Type B pancreatic cell (in vitro differentiated cells): ENCODE results near the gene GBF1. TPM values are rescaled to one million over a fixed set of nuclear protein-coding genes. Genes with fewer than 3 reads are reported as not detected.
A peak's percentile ranks its signal among the peaks of the same experiment; 100 is the strongest.

Experiments
- DNase-seq: peaks from one replicate; pipeline ENCODE4 v3.0.0; 2021; ENCODE audit warnings: mixed read lengths; ENCODE audit not compliant: unreplicated experiment; ENCODE audit errors: extremely low spot score
- H3K27ac Mint-ChIP-seq: 2 replicates; pipeline ENCODE4 v1.8.0; 2021; ENCODE audit warnings: mild to moderate bottlenecking, mixed read lengths
- H3K27me3 Mint-ChIP-seq: 2 replicates; pipeline ENCODE4 v1.8.0; 2021; ENCODE audit warnings: mixed read lengths
- H3K36me3 Mint-ChIP-seq: 2 replicates; pipeline ENCODE4 v1.8.0; 2021; ENCODE audit warnings: mixed read lengths
- H3K4me1 Mint-ChIP-seq: one replicate; pipeline ENCODE4 v1.8.0; 2021; ENCODE audit warnings: mixed read lengths; ENCODE audit not compliant: unreplicated experiment
- H3K4me3 Mint-ChIP-seq: 2 replicates; pipeline ENCODE4 v1.8.0; 2021; ENCODE audit warnings: mild to moderate bottlenecking, mixed read lengths
- H3K9me3 Mint-ChIP-seq: 2 replicates; pipeline ENCODE4 v1.8.0; 2021; ENCODE audit warnings: mixed read lengths
- total RNA-seq: library from RNA; stranded (reverse); gene quantifications from 2 replicates; pipeline ENCODE4 v1.2.1, GENCODE V29; 2021; ENCODE audit warnings: low replicate concordance
- TF ChIP-seq, protein P1 (sequence below): fragments of 200-600 bp; sonication (generic); conservative IDR thresholded peaks from 2 replicates; pipeline ENCODE4 v1.5.0; 2021; ENCODE audit warnings: antibody characterized with exemption, mild to moderate bottlenecking

GBF1 gene
- total RNA-seq, 1 donor from 2014 or later: 48.7 TPM

DNA sequence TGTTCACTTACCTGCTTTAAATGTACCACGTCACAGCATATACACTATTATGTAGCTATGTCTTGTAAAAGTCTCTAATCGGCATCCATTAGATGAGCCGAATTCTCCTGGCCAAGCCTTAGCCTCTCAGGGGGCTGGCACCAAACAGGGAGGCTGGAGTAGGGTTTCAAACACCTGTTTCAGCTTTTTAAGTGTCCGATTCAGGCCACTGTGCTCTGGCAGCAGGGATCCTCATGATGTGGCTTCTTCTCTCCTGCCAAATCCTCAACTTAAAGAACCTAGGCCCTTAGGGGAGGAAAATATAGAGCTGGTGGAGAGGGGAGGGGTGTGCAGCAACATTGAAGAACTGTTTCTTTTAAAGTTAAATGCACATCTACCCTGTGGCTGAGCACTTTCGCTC is 81.7 kb downstream of the GBF1 start:
- H3K9me3 Mint-ChIP-seq: no peaks in the 10 kb centered on the region
- no peak overlapping the region for H3K4me3 Mint-ChIP-seq
- peaks cover 7% of the 10 kb centered on the region for H3K4me1 Mint-ChIP-seq
- H3K27ac Mint-ChIP-seq: no peak overlapping the region
- H3K36me3 Mint-ChIP-seq: peaks cover 8% of the 10 kb centered on the region
- no peak for DNase-seq
- H3K27me3 Mint-ChIP-seq: no peaks in the 10 kb centered on the region
- TF ChIP-seq, protein P1, sequence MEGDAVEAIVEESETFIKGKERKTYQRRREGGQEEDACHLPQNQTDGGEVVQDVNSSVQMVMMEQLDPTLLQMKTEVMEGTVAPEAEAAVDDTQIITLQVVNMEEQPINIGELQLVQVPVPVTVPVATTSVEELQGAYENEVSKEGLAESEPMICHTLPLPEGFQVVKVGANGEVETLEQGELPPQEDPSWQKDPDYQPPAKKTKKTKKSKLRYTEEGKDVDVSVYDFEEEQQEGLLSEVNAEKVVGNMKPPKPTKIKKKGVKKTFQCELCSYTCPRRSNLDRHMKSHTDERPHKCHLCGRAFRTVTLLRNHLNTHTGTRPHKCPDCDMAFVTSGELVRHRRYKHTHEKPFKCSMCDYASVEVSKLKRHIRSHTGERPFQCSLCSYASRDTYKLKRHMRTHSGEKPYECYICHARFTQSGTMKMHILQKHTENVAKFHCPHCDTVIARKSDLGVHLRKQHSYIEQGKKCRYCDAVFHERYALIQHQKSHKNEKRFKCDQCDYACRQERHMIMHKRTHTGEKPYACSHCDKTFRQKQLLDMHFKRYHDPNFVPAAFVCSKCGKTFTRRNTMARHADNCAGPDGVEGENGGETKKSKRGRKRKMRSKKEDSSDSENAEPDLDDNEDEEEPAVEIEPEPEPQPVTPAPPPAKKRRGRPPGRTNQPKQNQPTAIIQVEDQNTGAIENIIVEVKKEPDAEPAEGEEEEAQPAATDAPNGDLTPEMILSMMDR: no peak

DNA sequence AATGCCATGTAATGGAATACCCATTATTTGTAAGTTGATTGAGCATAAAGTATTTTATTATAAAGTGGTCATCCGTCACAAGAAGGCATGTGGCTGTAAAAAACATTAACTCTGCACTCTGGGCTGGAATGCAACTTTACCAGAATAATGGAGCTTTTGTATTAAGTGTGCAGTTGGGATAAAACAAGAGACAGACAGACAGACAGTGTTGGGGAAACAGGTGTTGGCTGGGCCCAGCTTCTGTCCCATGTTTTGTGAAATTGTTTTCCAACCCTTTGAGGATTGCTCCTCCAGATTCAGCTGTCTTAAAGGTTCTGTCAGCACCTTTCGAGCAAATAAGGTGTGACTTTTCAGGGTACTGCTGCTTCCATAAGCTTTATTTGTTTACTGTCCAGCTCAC is 82.3 kb downstream of the GBF1 start:
- H3K4me1 Mint-ChIP-seq: peaks cover 7% of the 10 kb centered on the region
- TF ChIP-seq, protein P1: no peak

DNA sequence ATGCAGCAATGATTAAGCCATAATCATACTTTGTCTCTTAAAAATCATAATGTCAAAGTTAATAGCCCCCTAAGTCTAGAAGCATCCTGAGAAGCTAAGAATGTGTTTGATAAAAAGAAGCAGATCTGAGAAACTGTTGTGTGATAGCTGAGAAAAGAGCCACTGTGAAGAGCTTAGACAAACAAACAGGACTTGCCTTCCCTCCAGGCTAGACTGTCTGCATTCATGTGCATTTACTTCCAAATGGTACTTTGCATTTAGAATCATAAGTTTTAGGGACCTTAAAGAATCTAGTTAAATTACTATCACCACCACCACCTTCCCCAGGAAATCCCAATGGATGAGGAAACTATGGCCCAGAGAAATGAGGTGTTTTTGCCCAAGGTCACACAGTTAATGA is 87.4 kb downstream of the GBF1 start:
- no peak for DNase-seq
- TF ChIP-seq, protein P1: no peak
- H3K27me3 Mint-ChIP-seq: no peaks in the 10 kb centered on the region

More for the DNA sequence above, 82.3 kb downstream of the GBF1 start:
- Mint-ChIP-seq H3K27ac (no peak overlapping the region), H3K9me3 (no peaks in the 10 kb centered on the region), H3K4me3 (no peak overlapping the region), H3K36me3 (peaks cover 9% of the 10 kb centered on the region), H3K27me3 (no peaks in the 10 kb centered on the region)
- no peak for DNase-seq

DNA sequence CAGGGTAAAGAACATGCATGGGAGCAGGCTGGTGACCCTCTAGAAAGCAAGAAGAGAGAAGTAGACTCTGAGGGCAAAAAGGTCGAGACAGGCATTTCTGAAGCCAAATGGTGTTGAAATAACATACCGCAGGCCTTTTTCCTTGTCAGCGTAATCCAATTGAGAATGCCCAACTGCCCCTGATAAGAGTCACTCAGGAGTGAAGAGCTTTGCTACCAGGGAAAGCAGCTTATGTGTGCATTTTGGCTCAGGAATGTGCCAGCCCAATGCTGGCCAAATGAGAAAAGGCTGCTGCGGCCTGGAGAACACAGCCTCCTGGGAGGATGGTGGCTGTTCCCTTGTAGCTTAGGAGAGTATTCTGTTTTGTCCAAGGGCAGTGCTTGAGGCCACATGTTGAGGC is 88.8 kb downstream of the GBF1 start:
- Mint-ChIP-seq H3K4me1 (peaks cover 10% of the 10 kb centered on the region), H3K27ac (peak overlapping the region; percentile 31), H3K27me3 (no peaks in the 10 kb centered on the region), H3K4me3 (no peak overlapping the region), H3K9me3 (no peaks in the 10 kb centered on the region), H3K36me3 (peaks cover 12% of the 10 kb centered on the region)
- DNase-seq: no peak
- TF ChIP-seq, protein P1: no peak

More for the DNA sequence above, 87.4 kb downstream of the GBF1 start:
- Mint-ChIP-seq H3K36me3 (peaks cover 12% of the 10 kb centered on the region), H3K4me3 (no peak overlapping the region), H3K27ac (no peak overlapping the region), H3K4me1 (peaks cover 16% of the 10 kb centered on the region), H3K9me3 (no peaks in the 10 kb centered on the region)

DNA sequence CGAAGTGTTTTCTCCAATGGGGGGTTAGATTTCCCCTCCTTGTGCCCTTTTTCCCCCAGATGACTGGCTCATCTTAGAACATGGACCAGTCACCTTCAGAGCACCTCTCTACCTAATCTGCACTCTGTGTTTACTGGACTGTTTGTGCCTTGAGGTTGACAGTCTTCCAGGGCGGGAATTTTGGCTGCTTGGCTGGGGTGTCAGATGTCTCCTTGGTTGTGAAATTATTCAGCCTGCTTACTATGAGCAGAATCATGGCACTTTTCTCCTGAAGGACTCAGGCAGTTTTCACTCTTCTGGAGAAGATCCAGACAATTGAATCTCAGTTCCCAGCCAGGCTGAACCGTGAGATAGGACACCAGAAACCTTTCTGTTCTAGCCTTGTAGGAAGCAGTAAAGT is 89.9 kb downstream of the GBF1 start:
- H3K27ac Mint-ChIP-seq: no peak overlapping the region
- H3K36me3 Mint-ChIP-seq: peaks cover 12% of the 10 kb centered on the region
- TF ChIP-seq, protein P1: no peak
- H3K4me1 Mint-ChIP-seq: peaks cover 9% of the 10 kb centered on the region
- H3K9me3 Mint-ChIP-seq: no peaks in the 10 kb centered on the region
- no peaks in the 10 kb centered on the region for H3K27me3 Mint-ChIP-seq
- H3K4me3 Mint-ChIP-seq: no peak overlapping the region
- DNase-seq: no peak
